ENCODE results near the gene ELOVL3.

DNA sequence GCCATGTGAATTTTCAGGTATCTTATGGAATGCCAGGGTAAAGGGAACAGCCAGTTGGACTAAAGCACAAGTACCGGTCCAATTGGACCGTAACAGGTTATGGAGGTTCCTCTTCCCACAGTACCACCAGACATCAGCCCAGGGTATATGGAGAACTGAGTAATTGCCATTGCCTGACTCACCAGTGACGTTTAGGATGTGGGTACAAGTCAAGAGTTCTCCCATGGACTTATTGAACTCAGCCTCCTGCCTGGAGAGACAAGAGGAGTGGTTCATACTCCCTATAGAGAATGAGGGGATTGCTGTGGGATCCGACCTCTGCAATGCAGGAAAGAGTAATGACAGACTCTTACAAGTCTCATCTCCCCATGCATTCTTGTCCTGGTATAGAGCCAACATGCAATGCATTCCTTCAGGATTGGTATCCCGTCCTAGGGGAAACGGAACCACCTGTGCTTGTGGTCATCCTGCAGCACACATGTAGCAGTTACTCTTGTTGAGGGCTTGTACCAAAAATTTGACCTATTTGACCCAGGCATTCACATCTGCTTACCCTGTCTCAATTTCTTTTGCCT is 30.7 kb upstream of the ELOVL3 start:
- TF ChIP-seq POLR2A (IDR thresholded peaks at IDR 0.05; ENCODE audit: low read depth, low read length), result no peak
- no peak for TF ChIP-seq POLR2AphosphoS5 (IDR thresholded peaks at IDR 0.05; ENCODE audit: low read depth, low read length)
- no peak for TF ChIP-seq TAF1 (IDR thresholded peaks at IDR 0.05; ENCODE audit: borderline replicate concordance, low read depth, low read length)

Data from GM12892 (cell line).